ENCODE measurements around the gene TMF1.

The TMF1 gene

DNA sequence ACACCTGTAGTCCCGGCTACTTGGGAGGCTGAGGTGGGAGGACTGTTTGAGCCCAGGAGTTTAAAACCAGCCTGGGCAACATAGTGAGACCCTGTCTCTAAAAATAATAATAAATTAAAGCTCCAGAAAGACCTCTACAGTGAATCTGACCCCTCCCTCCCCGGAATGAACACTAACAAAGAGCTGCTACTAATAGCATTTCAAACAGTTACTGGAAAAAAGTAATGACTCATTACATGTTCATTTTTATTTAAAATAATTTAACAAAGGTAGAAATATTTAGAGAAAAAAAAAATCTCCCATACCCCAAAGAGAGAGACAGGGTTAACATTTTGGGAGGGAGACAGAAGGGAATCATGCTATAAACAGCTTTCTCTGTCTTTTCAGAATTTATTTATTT lies 30.2 kb upstream of the TMF1 start:
- no peak for FAIRE-seq
- DNase-seq (ENCODE audit: insufficient read length, low spot score) = no peak

DNA sequence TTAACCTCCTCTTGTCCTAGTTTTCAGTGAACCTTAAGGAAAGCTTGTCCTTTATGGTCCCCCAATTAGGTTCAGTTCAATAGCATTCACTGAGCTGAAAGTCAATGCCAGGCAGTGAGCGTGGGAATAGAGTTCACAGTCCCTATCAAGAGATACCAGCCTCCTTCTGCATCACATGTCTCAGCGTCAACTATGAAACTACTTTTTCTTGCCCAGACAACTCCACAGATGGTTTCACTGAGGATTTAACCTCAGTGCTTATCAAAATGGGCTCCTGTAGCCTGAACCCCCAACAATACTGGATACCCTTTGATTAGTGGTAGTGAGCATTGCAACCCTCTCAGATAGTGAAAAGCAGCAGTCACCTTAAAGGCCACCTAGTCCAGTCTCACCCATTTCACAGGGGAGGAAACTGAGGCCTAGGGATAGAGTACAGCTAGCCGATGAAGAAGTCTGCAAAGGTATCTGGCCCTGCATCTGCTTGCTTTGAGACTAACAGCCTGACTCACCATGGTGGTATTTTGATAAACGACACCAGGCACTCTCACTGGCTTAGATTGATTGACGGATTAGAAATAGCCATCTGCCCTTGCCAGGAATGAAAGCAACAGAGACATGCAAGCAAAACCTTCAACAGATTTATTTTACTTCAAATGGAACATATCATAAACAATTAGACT lies 29.6 kb upstream of the TMF1 start:
- FAIRE-seq (peak; percentile 70), DNase-seq (ENCODE audit: insufficient read length, low spot score) (no peak)

DNA sequence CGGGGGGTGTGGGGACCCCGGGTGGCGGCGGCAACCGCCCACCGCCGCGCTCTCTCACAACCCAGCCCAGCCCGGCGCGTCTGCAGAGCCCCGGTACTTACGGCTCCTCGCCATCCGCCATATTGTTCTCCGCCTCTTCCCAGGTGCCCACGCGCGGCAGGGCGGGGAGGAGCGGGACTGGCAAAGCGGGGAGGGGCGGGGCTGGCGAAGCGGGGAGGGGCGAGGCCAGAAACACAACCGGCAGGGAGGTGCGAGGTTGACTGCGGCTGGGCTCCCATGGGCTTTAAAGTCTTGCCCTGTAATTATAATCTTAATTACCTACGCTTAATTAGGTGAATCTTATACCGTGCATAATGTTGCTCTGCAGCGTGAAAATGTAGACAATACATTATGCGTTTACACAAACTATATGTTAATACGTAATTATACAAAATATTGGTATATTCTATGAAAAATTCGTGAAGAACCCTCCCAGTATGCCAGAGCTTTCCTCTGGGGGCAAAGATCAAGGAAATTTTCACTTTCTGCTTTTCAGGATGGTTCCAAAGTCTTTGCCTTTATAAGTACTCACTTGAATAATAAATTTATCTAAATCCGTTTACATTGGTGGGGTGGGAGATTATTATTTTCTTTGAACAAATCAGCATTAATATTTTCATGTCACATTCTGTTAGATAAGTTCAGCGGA lies 28.2 kb upstream of the TMF1 start, which contains the start of gene UBA3:
UBA3 (minus strand) TSS at position 133 of the 688 bp plus-strand sequence; CDS start at position 121, 12 bp downstream.
- DNase-seq (ENCODE audit: insufficient read length, low spot score) (peak; percentile 55), FAIRE-seq (peak; percentile 90)

DNA sequence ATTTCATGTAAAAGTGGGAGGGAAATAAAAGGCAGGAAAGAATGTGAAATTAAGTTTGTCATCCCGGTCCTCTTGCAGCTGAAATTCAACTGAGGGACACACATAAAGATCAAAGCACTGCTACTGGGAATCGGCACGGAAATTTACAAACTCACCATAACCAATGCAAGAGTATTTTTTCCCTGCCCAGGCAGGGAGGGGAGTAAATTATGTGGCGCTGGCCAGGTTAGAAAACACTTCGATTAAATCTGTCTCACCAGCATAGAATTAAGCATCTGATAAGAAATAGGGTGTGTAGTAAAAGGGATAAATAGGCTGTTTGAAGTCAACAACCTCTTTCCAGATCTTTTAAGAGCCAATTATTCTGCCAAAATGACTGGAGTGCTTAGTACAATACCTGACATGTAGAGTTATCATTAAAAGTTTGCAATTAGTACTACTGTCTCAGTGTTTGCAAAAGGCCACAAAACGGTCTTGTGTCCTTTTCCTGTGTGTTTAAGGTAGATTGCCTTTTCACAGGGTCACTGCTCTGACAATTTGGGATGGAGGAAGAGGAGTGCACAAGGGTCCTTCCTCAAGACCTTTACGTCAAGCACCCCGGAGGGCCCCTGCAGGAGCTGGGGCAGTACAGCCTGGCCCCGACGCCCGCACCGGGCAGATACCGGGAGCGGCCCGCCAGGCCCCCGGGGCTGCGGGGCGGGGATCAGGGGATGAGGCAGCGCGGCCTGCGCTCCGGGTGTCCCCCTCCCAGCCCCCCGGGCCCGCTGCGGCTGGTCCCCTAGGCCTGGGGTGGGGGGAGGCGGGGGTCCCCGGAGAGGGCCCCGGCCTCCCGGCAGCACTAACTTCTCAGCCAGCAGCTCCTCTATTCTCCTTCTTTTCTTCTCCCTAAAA lies 27.4 kb upstream of the TMF1 start:
- FAIRE-seq (peak; percentile 21), DNase-seq (ENCODE audit: insufficient read length, low spot score) (no peak)

DNA sequence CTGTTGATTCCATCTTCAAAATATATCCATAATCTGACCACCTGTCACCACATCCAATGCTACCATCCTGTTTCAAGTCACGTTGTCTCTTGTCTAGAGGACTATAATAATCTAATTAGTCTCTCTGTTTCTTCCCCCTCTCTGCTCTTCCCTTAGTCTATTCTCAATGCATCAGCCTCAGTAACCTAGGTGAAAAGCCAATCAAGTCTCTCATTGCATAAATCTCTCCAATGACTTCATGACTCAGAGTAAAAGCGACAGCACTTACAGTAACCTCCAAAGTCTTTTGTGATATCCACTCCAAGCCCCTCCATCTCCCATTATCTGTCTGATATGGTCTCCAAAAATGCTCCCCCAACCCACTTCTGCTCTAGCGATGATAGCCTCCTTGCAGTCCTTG lies 20.8 kb upstream of the TMF1 start:
- FAIRE-seq (no peak), DNase-seq (ENCODE audit: insufficient read length, low spot score) (no peak)

DNA sequence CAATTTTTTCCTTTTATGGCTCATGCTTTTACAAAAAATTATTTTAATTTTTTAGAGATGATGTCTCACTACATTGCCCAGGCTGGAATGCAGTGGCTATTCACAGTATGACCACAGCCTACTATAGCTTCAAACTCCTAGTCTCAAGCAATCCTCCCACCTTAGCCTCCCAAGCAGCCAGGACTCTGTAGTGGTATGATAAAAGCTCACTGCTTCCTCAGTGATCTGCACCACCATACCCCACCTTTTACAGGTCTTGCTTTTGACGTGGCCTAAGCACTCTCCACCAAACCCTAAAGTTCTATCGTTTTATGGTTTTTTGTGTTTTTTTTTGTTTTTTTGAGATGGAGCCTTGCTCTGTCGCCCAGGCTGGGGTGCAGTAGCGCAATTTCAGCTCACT lies 14.0 kb upstream of the TMF1 start:
- DNase-seq (ENCODE audit: insufficient read length, low spot score) (no peak), FAIRE-seq (no peak)

DNA sequence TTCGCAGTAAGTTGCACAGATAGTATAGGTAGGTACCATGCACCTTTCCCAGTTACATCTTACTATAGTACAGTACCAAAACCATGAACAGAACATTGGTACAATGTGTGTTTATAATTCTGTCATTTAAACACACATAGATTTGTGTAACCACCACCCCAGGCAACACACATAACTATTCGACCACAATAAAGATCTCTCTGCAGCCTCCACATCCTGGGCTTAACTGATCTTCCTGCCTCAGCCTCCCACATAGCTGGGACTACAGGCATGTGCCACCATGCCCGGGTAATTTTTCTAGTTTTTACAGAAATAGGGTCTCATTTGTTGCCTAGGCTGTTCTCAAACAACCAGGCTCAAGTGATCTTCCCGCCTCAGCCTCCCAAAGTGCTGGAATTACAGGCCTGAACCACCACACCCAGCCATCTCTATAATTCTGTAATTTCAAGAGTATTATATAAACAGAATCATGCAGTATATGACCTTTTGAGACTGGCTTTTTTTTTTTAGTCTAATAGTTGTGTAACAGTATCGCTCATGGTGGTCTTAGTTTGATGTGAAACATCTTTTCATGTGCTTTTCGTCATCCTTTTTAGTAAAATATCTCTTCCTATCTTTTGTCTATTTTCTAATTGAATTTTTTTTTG lies 13.3 kb upstream of the TMF1 start:
- no peak for DNase-seq (ENCODE audit: insufficient read length, low spot score)
- FAIRE-seq = no peak

DNA sequence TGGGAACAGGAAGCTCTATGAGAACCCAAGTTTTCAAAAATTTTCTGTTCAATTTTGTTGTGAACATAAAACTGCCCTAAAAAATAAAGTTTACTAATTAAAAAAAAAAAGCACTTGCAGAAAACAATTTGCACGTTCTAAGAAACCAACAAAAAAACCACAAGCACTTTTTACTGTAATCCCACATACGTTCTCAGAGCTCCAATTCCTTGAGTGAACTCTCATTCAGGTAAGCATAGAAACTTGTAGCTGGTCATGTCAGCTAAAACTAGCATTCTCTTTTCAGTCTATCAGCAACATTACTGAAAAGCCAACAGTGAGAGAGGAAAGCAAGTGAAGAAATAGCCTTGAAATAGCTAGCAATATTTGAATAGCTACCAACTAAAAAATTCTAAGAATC lies 11.5 kb upstream of the TMF1 start:
- DNase-seq (ENCODE audit: insufficient read length, low spot score) = no peak
- peak; percentile 66 for FAIRE-seq

DNA sequence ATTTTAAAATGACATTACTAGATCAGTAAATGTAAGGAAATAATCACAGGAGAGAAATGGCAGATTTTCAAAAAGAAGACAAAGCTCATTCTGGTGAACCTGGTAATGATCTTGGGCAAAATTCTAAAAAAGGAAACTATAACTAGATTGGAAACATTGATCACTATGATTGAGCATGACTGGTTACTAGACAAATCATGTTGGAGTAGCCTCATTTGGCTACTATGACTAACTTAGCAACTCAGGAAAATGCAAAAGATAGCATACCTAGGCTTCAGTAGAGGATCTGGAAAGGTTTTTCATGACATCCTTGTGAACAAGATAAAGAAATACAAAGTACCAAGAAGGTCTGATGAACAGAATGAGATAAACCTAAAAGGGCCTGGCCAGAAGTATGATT lies 7.6 kb upstream of the TMF1 start:
- FAIRE-seq (no peak), DNase-seq (ENCODE audit: insufficient read length, low spot score) (no peak)

DNA sequence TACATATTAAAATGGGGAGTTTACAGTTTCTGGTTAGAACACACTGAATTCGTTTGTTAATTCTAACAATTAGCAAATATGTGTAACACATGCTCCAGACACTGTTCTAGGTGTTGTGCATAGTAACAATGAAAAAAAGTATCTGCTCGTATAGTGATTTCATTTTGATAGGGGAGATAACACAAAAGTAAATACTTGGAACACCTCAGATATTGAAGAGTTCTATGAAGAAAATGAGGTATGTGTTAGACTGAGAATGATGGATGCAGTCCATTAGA lies 6.8 kb upstream of the TMF1 start:
- DNase-seq (ENCODE audit: insufficient read length, low spot score) (no peak), FAIRE-seq (no peak)

DNA sequence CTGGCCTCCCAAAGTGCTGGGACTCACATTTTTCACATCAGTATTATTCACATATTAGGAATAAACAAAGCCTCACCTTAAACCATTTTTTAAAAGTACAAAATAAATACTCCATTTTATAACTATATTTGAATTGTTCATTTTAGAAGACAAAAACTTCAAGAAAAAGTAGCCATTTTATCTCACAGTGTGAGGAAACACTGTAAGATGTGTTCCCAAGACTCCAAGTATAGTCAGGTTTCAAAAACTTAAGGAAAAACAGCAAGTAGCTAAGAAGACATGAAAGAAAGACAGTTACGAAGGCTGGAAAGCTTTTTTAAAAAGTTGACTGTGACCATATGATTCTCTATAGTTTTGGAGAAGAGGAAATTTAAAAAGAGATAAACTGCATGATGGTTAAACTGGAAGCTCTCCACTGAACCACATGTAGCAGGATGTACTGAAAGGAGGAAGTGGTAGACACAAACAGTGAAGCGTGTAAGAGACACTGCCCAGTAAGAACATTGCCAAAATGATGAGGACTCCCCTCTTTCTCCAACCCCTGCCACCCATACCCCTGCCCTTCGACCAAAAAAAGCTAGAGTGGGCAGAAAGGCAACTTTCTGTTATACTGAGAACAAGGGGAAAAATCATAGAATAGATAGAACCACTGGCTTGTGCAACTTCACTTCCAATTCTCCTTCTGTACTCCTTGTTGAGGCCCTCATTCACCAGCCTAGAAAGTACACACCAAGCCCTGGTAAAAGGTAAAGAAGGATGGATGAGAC lies 6.2 kb upstream of the TMF1 start:
- FAIRE-seq = peak; percentile 93
- no peak for DNase-seq (ENCODE audit: insufficient read length, low spot score)

DNA sequence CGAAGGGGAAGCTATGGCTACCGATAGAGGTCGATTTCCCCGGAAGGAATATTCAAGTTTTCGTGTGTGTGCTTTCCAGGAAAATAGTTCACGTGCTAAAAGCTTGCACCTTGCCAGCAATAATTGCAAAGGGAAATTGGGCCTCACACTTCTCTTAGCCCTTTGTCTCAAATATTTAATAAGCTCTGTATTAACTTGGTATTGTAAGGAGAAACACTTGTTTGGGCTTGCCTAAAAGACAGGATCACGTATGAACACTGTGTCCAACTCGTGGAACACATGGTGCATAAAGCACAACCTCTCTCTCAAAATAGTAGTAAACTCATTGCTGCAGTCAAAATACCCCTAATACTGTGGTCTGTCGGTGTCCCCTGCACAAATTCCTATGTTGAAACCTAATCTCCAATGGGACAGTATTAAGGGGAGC lies 352 bp upstream of the TMF1 start:
- DNase-seq (ENCODE audit: insufficient read length, low spot score) = no peak
- no peak for FAIRE-seq

DNA sequence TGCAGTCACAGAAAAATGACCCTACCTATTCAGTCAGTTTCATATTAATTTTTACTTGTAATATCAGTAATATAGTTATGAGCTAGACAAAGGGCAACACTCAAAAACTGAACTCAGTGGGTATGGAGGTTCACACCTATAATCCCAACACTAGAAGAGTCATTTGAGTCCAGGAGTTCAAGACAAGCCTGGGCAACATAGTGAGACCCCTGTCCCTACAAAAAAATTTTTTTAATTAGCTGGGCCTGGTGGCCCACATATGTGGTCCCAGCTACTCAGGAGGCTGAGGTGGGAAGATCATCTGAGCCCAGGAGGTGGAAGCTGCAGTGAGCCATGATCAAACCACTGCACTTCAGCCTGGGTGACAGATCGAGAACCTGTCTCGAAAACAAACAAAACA lies 3.1 kb downstream of the TMF1 start:
- DNase-seq (ENCODE audit: insufficient read length, low spot score) (no peak), FAIRE-seq (no peak)

DNA sequence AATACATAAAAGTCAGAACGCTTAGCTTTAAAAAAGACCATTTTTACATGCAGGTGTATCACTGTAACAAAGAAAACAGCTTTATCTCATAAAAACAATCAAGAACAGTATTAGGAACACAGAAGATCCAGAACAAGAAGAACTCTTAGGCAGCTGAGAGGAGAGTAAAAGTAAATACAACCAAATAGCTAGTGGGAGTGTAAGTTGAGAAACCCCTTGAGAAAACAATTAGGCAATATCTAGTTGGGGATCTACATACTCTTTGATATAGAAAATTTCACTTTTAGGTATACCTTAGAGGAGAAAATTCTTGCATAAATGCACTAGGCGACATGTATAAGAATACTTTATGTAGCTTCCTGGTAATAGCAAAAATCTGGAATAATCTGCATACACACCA lies 7.5 kb downstream of the TMF1 start:
- DNase-seq (ENCODE audit: insufficient read length, low spot score) (no peak), FAIRE-seq (no peak)

DNA sequence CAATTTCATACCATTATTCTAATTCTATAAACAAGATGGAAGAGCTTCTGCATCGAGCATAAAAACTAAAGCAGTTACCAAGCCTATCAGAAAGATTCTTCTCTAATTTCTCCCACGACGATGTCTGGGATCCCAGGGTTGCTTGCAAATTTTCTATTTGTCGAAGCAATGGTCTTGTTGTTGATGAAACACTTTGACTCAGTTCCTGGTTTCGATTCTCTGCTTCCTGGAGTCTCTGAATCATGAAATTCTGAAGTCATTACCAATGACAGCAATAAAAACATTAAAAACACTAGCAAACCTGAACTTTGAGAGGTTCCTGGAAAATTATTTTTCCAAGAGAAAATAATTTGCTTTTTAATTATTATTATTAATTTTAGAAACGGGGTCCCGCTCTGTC lies 18.7 kb downstream of the TMF1 start:
- FAIRE-seq (no peak), DNase-seq (ENCODE audit: insufficient read length, low spot score) (no peak)

DNA sequence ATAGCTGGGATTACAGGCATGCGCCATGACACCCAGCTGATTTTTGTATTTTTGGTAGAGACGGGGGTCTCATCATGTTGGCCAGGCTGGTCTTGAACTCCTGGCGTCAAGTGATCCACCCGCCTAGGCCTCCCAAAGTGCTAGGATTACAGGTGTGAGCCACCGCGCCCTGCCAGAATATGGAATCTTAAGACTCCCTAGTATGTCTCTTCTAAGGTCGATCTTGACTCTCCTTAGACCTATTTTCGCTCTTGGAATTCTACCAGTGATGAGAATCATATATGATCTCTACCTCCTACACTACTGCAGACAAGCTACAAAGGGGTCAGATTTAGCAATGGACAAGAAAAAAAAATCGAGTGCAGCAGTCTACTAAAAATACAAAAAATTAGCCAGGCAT lies 19.4 kb downstream of the TMF1 start:
- DNase-seq (ENCODE audit: insufficient read length, low spot score) = no peak
- FAIRE-seq = no peak

DNA sequence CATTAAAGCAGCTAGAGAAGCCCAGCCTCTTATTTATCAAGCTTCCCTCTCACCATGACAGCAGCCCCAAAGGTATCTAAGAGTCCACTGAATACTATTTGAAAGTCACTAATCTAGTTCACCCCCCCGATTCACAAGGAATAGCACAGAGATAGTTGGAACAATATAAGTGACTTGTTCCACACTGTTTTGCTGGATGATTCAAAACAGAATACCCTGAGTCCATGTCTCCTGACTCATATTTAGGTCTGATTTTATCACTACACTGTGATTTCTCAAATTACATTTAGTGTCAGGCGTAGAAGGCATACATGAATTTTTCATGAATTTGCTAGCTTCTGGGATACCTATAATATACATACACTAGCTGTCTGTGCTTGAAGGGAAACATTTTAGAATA lies 20.0 kb downstream of the TMF1 start:
- FAIRE-seq = no peak

DNA sequence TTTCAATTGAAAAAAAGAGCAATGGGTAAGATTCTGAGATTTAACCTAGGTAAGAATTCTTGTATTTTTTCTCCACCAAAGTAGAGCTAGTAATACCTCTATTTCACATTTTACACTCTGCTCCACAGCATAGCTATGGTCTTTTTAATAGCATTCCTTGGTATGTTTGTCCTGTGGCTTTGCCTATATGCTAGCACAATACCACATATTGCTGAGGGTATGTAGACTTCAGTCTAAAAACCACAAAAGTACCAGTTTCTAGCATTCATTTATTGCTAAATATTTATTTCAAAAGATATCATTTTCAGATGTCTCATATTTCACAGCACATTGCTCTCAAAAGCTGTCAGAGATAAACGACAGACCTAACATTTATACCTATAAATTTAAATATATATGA lies 20.5 kb downstream of the TMF1 start:
- DNase-seq (ENCODE audit: insufficient read length, low spot score) (no peak), FAIRE-seq (no peak)

More for the DNA sequence above, 20.0 kb downstream of the TMF1 start:
- DNase-seq (ENCODE audit: insufficient read length, low spot score) = no peak

DNA sequence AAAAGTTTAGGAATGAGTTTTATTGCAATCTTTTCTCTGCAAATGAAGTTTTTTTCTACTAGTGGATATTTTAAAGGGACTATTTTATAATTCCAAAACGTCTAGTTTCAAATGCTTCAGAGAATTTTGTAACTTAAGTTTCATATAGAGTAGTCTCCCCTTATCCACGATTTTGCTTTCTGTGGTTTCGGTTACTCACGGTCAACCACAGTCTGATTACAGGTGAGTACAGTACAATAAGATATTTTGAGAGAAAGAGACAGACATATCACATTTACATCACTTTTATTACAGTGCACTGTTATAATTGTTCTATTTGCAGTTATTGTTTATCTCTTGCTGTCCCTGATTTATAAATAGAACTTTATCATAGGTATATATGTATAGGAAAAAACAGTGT lies 31.3 kb downstream of the TMF1 start:
- no peak for FAIRE-seq

DNA sequence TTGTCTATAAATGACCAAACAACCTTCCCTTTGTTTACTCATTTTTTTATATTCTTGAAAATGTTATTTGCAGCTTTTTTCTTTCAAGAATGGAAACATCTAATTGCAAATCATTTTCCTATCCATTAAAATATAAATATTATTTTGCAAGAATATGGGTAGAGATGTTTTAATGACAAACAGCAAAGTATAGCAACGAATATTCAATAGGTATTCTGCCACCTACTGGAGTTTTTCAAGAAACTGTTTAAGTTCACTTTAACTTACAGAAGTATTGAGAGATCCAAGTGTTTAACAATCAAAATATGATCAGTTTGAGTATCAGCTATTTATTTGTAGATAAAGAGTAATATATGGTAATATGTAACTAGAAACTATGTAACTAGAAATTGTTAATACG lies 31.7 kb downstream of the TMF1 start:
- DNase-seq (ENCODE audit: insufficient read length, low spot score) (no peak), FAIRE-seq (peak; percentile 18)

More for the DNA sequence above, 31.3 kb downstream of the TMF1 start:
- no peak for DNase-seq (ENCODE audit: insufficient read length, low spot score)
